ENCODE measurements around the gene PRKN. TPM values are rescaled to one million over a fixed set of nuclear protein-coding genes. Genes with fewer than 3 reads are reported as not detected.

PRKN gene
- total and polyA plus RNA-seq, 2 donors (not counting 1 experiment from before 2014, with no cell fraction given) = 0.43 to 4.6 TPM

- H3K4me1 ChIP-seq (ENCODE audit: control insufficient read depth, extremely low read depth, insufficient read depth, low read length) = no peaks in the 10 kb centered on the region
- no peak overlapping the region for H2AFZ ChIP-seq (ENCODE audit: low read length)
- H3K27me3 ChIP-seq (ENCODE audit: control insufficient read depth, insufficient read depth, low read length) = no peaks in the 10 kb centered on the region
- no peaks in the 10 kb centered on the region for H4K20me1 ChIP-seq (ENCODE audit: control insufficient read depth, extremely low read depth, insufficient read depth, low read length)
- H3K79me2 ChIP-seq (ENCODE audit: control insufficient read depth, insufficient read depth, low read length) = no peaks in the 10 kb centered on the region
- H3K4me2 ChIP-seq (ENCODE audit: extremely low read depth, insufficient read depth, low read length) = no peak overlapping the region
- H3K9me3 ChIP-seq (ENCODE audit: control insufficient read depth, insufficient read depth, low read depth, low read length) = no peaks in the 10 kb centered on the region
- no peak overlapping the region for H3K9ac ChIP-seq (ENCODE audit: insufficient read depth, low read length)
- H3K27ac ChIP-seq (ENCODE audit: insufficient read depth, low read length) = no peak overlapping the region
- DNase-seq (ENCODE audit: low read depth in 2 of 2) = no peak
- no peak overlapping the region for H3K4me3 ChIP-seq (replicated peaks in 1 of 4; ENCODE audit: control extremely low read depth in 1 of 4, insufficient read depth in 1 of 4, low read depth in 3 of 4, low read length in 4 of 4)
- TF ChIP-seq EZH2 (IDR thresholded peaks at IDR 0.05; ENCODE audit: low read length, missing control alignments) (no peak), CTCF (conservative IDR thresholded peaks at IDR 0.05 in 1 of 2, IDR thresholded peaks at IDR 0.05 in 1 of 2; ENCODE audit: low read depth in 1 of 2, low read length in 2 of 2) (no peak)
- no peaks in the 10 kb centered on the region for H3K36me3 ChIP-seq (ENCODE audit: control insufficient read depth, insufficient read depth, low read length)
Measured at GRCh38 chr6:161465403-161465802, 1262.2 kb downstream of the PRKN start.

GRCh38 chr6:161463071-161463470 lies 1264.5 kb downstream of the PRKN start:
- TF ChIP-seq CTCF (conservative IDR thresholded peaks at IDR 0.05 in 1 of 2, IDR thresholded peaks at IDR 0.05 in 1 of 2; ENCODE audit: low read depth in 1 of 2, low read length in 2 of 2) (no peak), EZH2 (IDR thresholded peaks at IDR 0.05; ENCODE audit: low read length, missing control alignments) (no peak)

GRCh38 chr6:161462148-161462547 lies 1265.4 kb downstream of the PRKN start:
- H3K4me2 ChIP-seq (ENCODE audit: extremely low read depth, insufficient read depth, low read length) = no peak overlapping the region
- TF ChIP-seq CTCF (conservative IDR thresholded peaks at IDR 0.05 in 1 of 2, IDR thresholded peaks at IDR 0.05 in 1 of 2; ENCODE audit: low read depth in 1 of 2, low read length in 2 of 2) = no peak
- no peak overlapping the region for H3K9ac ChIP-seq (ENCODE audit: insufficient read depth, low read length)
- no peak overlapping the region for H3K27ac ChIP-seq (ENCODE audit: insufficient read depth, low read length)
- no peaks in the 10 kb centered on the region for H3K36me3 ChIP-seq (ENCODE audit: control insufficient read depth, insufficient read depth, low read length)
- H3K27me3 ChIP-seq (ENCODE audit: control insufficient read depth, insufficient read depth, low read length) = no peaks in the 10 kb centered on the region
- H3K9me3 ChIP-seq (ENCODE audit: control insufficient read depth, insufficient read depth, low read depth, low read length) = no peaks in the 10 kb centered on the region
- no peak overlapping the region for H3K4me3 ChIP-seq (replicated peaks in 1 of 4; ENCODE audit: control extremely low read depth in 1 of 4, insufficient read depth in 1 of 4, low read depth in 3 of 4, low read length in 4 of 4)
- no peaks in the 10 kb centered on the region for H4K20me1 ChIP-seq (ENCODE audit: control insufficient read depth, extremely low read depth, insufficient read depth, low read length)
- no peaks in the 10 kb centered on the region for H3K79me2 ChIP-seq (ENCODE audit: control insufficient read depth, insufficient read depth, low read length)
- no peaks in the 10 kb centered on the region for H3K4me1 ChIP-seq (ENCODE audit: control insufficient read depth, extremely low read depth, insufficient read depth, low read length)
- DNase-seq (ENCODE audit: low read depth in 2 of 2) = peak in 1 of 2 donors; percentile 75
- no peak overlapping the region for H2AFZ ChIP-seq (ENCODE audit: low read length)

More at GRCh38 chr6:161463071-161463470, 1264.5 kb downstream of the PRKN start:
- DNase-seq (ENCODE audit: low read depth in 2 of 2) = no peak
- Histone ChIP-seq H4K20me1 (ENCODE audit: control insufficient read depth, extremely low read depth, insufficient read depth, low read length) (no peaks in the 10 kb centered on the region), H3K9ac (ENCODE audit: insufficient read depth, low read length) (no peak overlapping the region), H3K36me3 (ENCODE audit: control insufficient read depth, insufficient read depth, low read length) (no peaks in the 10 kb centered on the region), H3K4me3 (replicated peaks in 1 of 4; ENCODE audit: control extremely low read depth in 1 of 4, insufficient read depth in 1 of 4, low read depth in 3 of 4, low read length in 4 of 4) (no peak overlapping the region), H3K4me2 (ENCODE audit: extremely low read depth, insufficient read depth, low read length) (no peak overlapping the region), H3K9me3 (ENCODE audit: control insufficient read depth, insufficient read depth, low read depth, low read length) (no peaks in the 10 kb centered on the region), H3K27ac (ENCODE audit: insufficient read depth, low read length) (no peak overlapping the region), H3K27me3 (ENCODE audit: control insufficient read depth, insufficient read depth, low read length) (no peaks in the 10 kb centered on the region), H3K79me2 (ENCODE audit: control insufficient read depth, insufficient read depth, low read length) (no peaks in the 10 kb centered on the region), H2AFZ (ENCODE audit: low read length) (no peak overlapping the region), H3K4me1 (ENCODE audit: control insufficient read depth, extremely low read depth, insufficient read depth, low read length) (no peaks in the 10 kb centered on the region)

Data from fibroblast of lung (primary cell).